ENCODE results near the gene ARHGEF38.

Gene ARHGEF38

GRCh38 chr4:105632599-105632998 lies 80.2 kb downstream of the ARHGEF38 start:
- DNase-seq, result no peak
- Histone ChIP-seq H2BK5ac (ENCODE audit: low read depth, low read length, poor library complexity, severe bottlenecking) (no peak overlapping the region), H3K4me3 (ENCODE audit: insufficient read depth in 1 of 2, low read depth in 1 of 2, low read length in 2 of 2) (no peak overlapping the region), H3K9ac (ENCODE audit: low read length) (no peak overlapping the region), H2BK15ac (ENCODE audit: low read depth, poor library complexity, severe bottlenecking) (no peak overlapping the region), H4K91ac (ENCODE audit: low read length) (no peak overlapping the region), H3K36me3 (ENCODE audit: control insufficient read depth in 1 of 2, insufficient read depth in 2 of 2, low read depth in 1 of 2, low read length in 2 of 2) (no peaks in the 10 kb centered on the region), H3K18ac (ENCODE audit: low read depth in 1 of 2, low read length in 2 of 2) (no peak overlapping the region), H4K8ac (ENCODE audit: low read length) (no peak overlapping the region), H3K4me1 (ENCODE audit: control insufficient read depth, insufficient read depth, low read depth, low read length) (no peaks in the 10 kb centered on the region), H2AFZ (ENCODE audit: low read depth, low read length) (no peak overlapping the region), H3K4me2 (ENCODE audit: low read length, poor library complexity, severe bottlenecking) (no peak overlapping the region), H3K79me1 (replicated peaks; ENCODE audit: low read length, poor library complexity, severe bottlenecking) (no peaks in the 10 kb centered on the region), H3K9me3 (ENCODE audit: control insufficient read depth, low read length) (no peaks in the 10 kb centered on the region), H3K4ac (ENCODE audit: low read depth in 1 of 2, low read length in 2 of 2) (no peak overlapping the region), H2BK120ac (ENCODE audit: low read depth, low read length) (no peak overlapping the region), H3K27ac (ENCODE audit: low read length, poor library complexity, severe bottlenecking) (no peak overlapping the region), H3K23ac (ENCODE audit: low read length in 2 of 2) (no peak overlapping the region), H2BK12ac (ENCODE audit: low read length in 2 of 2) (no peak overlapping the region), H2AK5ac (ENCODE audit: low read length, severe bottlenecking) (no peak overlapping the region), H3K27me3 (ENCODE audit: control insufficient read depth in 1 of 2, insufficient read depth in 1 of 2, low read length in 2 of 2) (peaks cover 0 to 4% of the 10 kb centered on the region in 2 experiments), H3K14ac (ENCODE audit: low read length in 2 of 2) (no peak overlapping the region)
- 76% methylated on average over 3 of the region's 3 CpGs for WGBS

- Histone ChIP-seq H4K91ac (ENCODE audit: low read length) (no peak overlapping the region), H3K14ac (ENCODE audit: low read length in 2 of 2) (no peak overlapping the region), H3K27me3 (ENCODE audit: control insufficient read depth in 1 of 2, insufficient read depth in 1 of 2, low read length in 2 of 2) (peaks cover 0 to 1% of the 10 kb centered on the region in 2 experiments), H3K4me2 (ENCODE audit: low read length, poor library complexity, severe bottlenecking) (no peak overlapping the region), H3K23ac (ENCODE audit: low read length in 2 of 2) (no peak overlapping the region), H2BK120ac (ENCODE audit: low read depth, low read length) (no peak overlapping the region), H3K4ac (ENCODE audit: low read depth in 1 of 2, low read length in 2 of 2) (no peak overlapping the region), H2BK15ac (ENCODE audit: low read depth, poor library complexity, severe bottlenecking) (no peak overlapping the region), H2AK5ac (ENCODE audit: low read length, severe bottlenecking) (no peak overlapping the region), H3K9me3 (ENCODE audit: control insufficient read depth, low read length) (no peaks in the 10 kb centered on the region), H3K36me3 (ENCODE audit: control insufficient read depth in 1 of 2, insufficient read depth in 2 of 2, low read depth in 1 of 2, low read length in 2 of 2) (no peaks in the 10 kb centered on the region), H3K9ac (ENCODE audit: low read length) (no peak overlapping the region), H3K4me3 (ENCODE audit: insufficient read depth in 1 of 2, low read depth in 1 of 2, low read length in 2 of 2) (no peak overlapping the region), H3K4me1 (ENCODE audit: control insufficient read depth, insufficient read depth, low read depth, low read length) (no peaks in the 10 kb centered on the region), H3K27ac (ENCODE audit: low read length, poor library complexity, severe bottlenecking) (no peak overlapping the region), H3K79me1 (replicated peaks; ENCODE audit: low read length, poor library complexity, severe bottlenecking) (no peaks in the 10 kb centered on the region), H2BK5ac (ENCODE audit: low read depth, low read length, poor library complexity, severe bottlenecking) (no peak overlapping the region), H4K8ac (ENCODE audit: low read length) (no peak overlapping the region), H2AFZ (ENCODE audit: low read depth, low read length) (no peak overlapping the region), H3K18ac (ENCODE audit: low read depth in 1 of 2, low read length in 2 of 2) (no peak overlapping the region), H2BK12ac (ENCODE audit: low read length in 2 of 2) (no peak overlapping the region)
- no peak for DNase-seq
- 90% methylated on average over 1 of the region's 3 CpGs for WGBS
Observed at GRCh38 chr4:105633241-105633640, 80.8 kb downstream of the ARHGEF38 start.

GRCh38 chr4:105634402-105635080 lies 82.1 kb downstream of the ARHGEF38 start:
- Histone ChIP-seq H3K79me1 (replicated peaks; ENCODE audit: low read length, poor library complexity, severe bottlenecking) (no peaks in the 10 kb centered on the region), H2BK120ac (ENCODE audit: low read depth, low read length) (no peak overlapping the region), H2AFZ (ENCODE audit: low read depth, low read length) (no peak overlapping the region), H3K4me2 (ENCODE audit: low read length, poor library complexity, severe bottlenecking) (no peak overlapping the region), H3K9ac (ENCODE audit: low read length) (no peak overlapping the region), H3K4me3 (ENCODE audit: insufficient read depth in 1 of 2, low read depth in 1 of 2, low read length in 2 of 2) (no peak overlapping the region), H2AK5ac (ENCODE audit: low read length, severe bottlenecking) (no peak overlapping the region), H3K4ac (ENCODE audit: low read depth in 1 of 2, low read length in 2 of 2) (no peak overlapping the region), H3K18ac (ENCODE audit: low read depth in 1 of 2, low read length in 2 of 2) (no peak overlapping the region), H4K8ac (ENCODE audit: low read length) (no peak overlapping the region), H3K4me1 (ENCODE audit: control insufficient read depth, insufficient read depth, low read depth, low read length) (no peaks in the 10 kb centered on the region), H2BK12ac (ENCODE audit: low read length in 2 of 2) (no peak overlapping the region), H2BK5ac (ENCODE audit: low read depth, low read length, poor library complexity, severe bottlenecking) (no peak overlapping the region), H3K9me3 (ENCODE audit: control insufficient read depth, low read length) (no peaks in the 10 kb centered on the region), H2BK15ac (ENCODE audit: low read depth, poor library complexity, severe bottlenecking) (no peak overlapping the region), H4K91ac (ENCODE audit: low read length) (no peak overlapping the region), H3K27me3 (ENCODE audit: control insufficient read depth in 1 of 2, insufficient read depth in 1 of 2, low read length in 2 of 2) (no peaks in the 10 kb centered on the region), H3K27ac (ENCODE audit: low read length, poor library complexity, severe bottlenecking) (no peak overlapping the region), H3K36me3 (ENCODE audit: control insufficient read depth in 1 of 2, insufficient read depth in 2 of 2, low read depth in 1 of 2, low read length in 2 of 2) (no peaks in the 10 kb centered on the region), H3K23ac (ENCODE audit: low read length in 2 of 2) (no peak overlapping the region), H3K14ac (ENCODE audit: low read length in 2 of 2) (no peak overlapping the region)
- no CpG with 5 or more reads among the region's 1 CpG for WGBS
- peak; percentile 3 for DNase-seq

GRCh38 chr4:105637408-105638176 lies 85.2 kb downstream of the ARHGEF38 start:
- Histone ChIP-seq H3K18ac (ENCODE audit: low read depth in 1 of 2, low read length in 2 of 2) (no peak overlapping the region), H3K27ac (ENCODE audit: low read length, poor library complexity, severe bottlenecking) (no peak overlapping the region), H2AK5ac (ENCODE audit: low read length, severe bottlenecking) (no peak overlapping the region), H3K9ac (ENCODE audit: low read length) (no peak overlapping the region), H4K91ac (ENCODE audit: low read length) (no peak overlapping the region), H2AFZ (ENCODE audit: low read depth, low read length) (no peak overlapping the region), H3K36me3 (ENCODE audit: control insufficient read depth in 1 of 2, insufficient read depth in 2 of 2, low read depth in 1 of 2, low read length in 2 of 2) (no peaks in the 10 kb centered on the region), H3K4me2 (ENCODE audit: low read length, poor library complexity, severe bottlenecking) (no peak overlapping the region), H3K14ac (ENCODE audit: low read length in 2 of 2) (no peak overlapping the region), H3K4ac (ENCODE audit: low read depth in 1 of 2, low read length in 2 of 2) (no peak overlapping the region), H3K23ac (ENCODE audit: low read length in 2 of 2) (no peak overlapping the region), H2BK5ac (ENCODE audit: low read depth, low read length, poor library complexity, severe bottlenecking) (no peak overlapping the region), H3K9me3 (ENCODE audit: control insufficient read depth, low read length) (no peaks in the 10 kb centered on the region), H2BK15ac (ENCODE audit: low read depth, poor library complexity, severe bottlenecking) (no peak overlapping the region), H3K79me1 (replicated peaks; ENCODE audit: low read length, poor library complexity, severe bottlenecking) (no peaks in the 10 kb centered on the region), H2BK12ac (ENCODE audit: low read length in 2 of 2) (no peak overlapping the region), H4K8ac (ENCODE audit: low read length) (no peak overlapping the region), H2BK120ac (ENCODE audit: low read depth, low read length) (no peak overlapping the region), H3K4me1 (ENCODE audit: control insufficient read depth, insufficient read depth, low read depth, low read length) (no peaks in the 10 kb centered on the region), H3K4me3 (ENCODE audit: insufficient read depth in 1 of 2, low read depth in 1 of 2, low read length in 2 of 2) (no peak overlapping the region), H3K27me3 (ENCODE audit: control insufficient read depth in 1 of 2, insufficient read depth in 1 of 2, low read length in 2 of 2) (no peaks in the 10 kb centered on the region)
- WGBS, result 81% methylated on average over 4 of the region's 4 CpGs
- DNase-seq, result peak; percentile 46
